ENCODE results near the gene MERTK. TPM values are rescaled to one million over a fixed set of nuclear protein-coding genes. Genes with fewer than 3 reads are reported as not detected.
"Not testable (repeated sequence)": the region's sequence is repeated elsewhere in the genome, so short reads cannot be mapped to it uniquely, and the experiment has no call there.

The MERTK gene
- total RNA-seq, 6 experiments from 2014 or later, result 10.6 to 18.3 (median 13.1) TPM

DNA sequence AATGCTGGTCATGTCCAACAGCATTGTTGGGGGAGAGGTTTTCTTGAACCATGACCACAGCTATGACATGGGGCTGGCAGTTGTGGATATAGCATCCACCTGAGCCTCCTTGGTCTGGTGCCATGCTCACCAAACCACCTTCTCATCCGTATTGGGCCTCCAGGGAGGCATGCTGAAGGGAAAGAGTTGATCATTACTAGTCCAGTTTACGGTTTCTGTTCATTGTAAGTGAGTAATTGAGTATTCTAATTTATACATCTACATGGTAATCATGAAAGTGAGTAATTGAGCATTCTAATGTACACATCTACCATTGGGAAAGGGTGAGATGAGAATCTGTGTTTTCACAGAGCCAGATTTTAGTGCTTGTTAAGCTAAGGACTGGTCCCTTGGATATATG is 163.4 kb downstream of the MERTK start:
- WGBS (ENCODE audit: insufficient coverage, low coverage, low lambda C conversion rate, missing lambda C conversion rate), result 96% methylated on average over 2 of the region's 2 CpGs
- ATAC-seq (no peak), DNase-seq (no peak)
- no peak overlapping the region for H3K4me3 ChIP-seq
- no peaks in the 10 kb centered on the region for H3K9me3 ChIP-seq
- TF ChIP-seq POLR2A (IDR thresholded peaks at IDR 0.05), result no peak
- TF ChIP-seq, protein P1, sequence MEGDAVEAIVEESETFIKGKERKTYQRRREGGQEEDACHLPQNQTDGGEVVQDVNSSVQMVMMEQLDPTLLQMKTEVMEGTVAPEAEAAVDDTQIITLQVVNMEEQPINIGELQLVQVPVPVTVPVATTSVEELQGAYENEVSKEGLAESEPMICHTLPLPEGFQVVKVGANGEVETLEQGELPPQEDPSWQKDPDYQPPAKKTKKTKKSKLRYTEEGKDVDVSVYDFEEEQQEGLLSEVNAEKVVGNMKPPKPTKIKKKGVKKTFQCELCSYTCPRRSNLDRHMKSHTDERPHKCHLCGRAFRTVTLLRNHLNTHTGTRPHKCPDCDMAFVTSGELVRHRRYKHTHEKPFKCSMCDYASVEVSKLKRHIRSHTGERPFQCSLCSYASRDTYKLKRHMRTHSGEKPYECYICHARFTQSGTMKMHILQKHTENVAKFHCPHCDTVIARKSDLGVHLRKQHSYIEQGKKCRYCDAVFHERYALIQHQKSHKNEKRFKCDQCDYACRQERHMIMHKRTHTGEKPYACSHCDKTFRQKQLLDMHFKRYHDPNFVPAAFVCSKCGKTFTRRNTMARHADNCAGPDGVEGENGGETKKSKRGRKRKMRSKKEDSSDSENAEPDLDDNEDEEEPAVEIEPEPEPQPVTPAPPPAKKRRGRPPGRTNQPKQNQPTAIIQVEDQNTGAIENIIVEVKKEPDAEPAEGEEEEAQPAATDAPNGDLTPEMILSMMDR (IDR thresholded peaks at IDR 0.05), result no peak
- peaks cover 0 to 5% (median 0%) of the 10 kb centered on the region in 4 donors for H3K4me1 ChIP-seq
- H3K36me3 ChIP-seq, result peaks cover 0 to 24% (median 0%) of the 10 kb centered on the region in 4 donors
- H3K27me3 ChIP-seq, result no peaks in the 10 kb centered on the region
- intact Hi-C loops (cut with DNase I), result no loop called here
- no peak overlapping the region for H3K27ac ChIP-seq

DNA sequence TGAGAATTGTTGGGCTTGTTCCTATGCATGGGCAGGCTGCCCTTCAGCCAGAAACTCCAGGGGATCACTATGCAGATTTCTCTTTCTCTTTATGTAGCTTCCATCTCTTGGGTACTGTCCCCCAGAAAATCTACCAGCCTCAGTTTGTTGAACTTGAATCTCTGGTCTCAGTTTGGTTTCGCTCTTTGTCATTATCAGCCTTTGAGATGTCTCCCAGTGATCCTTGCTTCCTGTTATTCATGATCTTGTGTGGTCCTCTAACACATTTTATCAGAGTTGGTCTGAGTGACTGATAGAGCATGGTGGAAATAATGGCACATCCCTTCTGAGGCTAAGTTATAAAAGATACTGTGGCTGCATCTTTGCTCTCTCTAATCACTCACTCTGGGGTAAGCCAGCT is 164.5 kb downstream of the MERTK start:
- no peak overlapping the region for H3K27ac ChIP-seq
- ATAC-seq (no peak), DNase-seq (no peak)
- no peaks in the 10 kb centered on the region for H3K9me3 ChIP-seq
- intact Hi-C loops (cut with DNase I), result no loop called here
- WGBS (ENCODE audit: insufficient coverage, low coverage, low lambda C conversion rate, missing lambda C conversion rate), result 100% methylated on average over 1 of the region's 1 CpG
- H3K36me3 ChIP-seq, result peaks cover 0 to 24% (median 3%) of the 10 kb centered on the region in 4 donors
- H3K4me1 ChIP-seq, result no peaks in the 10 kb centered on the region
- no peaks in the 10 kb centered on the region for H3K27me3 ChIP-seq
- no peak for TF ChIP-seq POLR2A (IDR thresholded peaks at IDR 0.05)
- TF ChIP-seq, protein P1 (IDR thresholded peaks at IDR 0.05), result no peak
- no peak overlapping the region for H3K4me3 ChIP-seq

DNA sequence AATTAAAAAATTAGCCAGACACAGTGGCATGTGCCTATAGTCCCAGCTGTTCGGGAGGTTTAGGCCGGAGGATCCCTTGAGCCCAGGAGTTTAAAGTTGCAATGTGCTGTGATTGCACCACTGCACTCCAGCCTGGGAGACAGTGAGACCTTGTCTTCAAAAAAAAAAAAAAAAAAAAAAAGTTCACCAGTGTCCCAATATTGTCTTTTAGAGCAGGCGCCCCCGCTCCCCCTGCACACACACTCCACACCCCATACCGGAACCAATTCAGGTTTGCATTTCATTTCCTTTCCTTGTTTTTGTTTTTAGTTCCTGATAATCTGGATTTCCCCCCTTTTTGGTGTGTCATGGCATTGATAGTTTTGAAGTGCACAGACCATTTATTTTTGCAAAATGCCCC is 167.1 kb downstream of the MERTK start:
- WGBS (ENCODE audit: insufficient coverage, low coverage, low lambda C conversion rate, missing lambda C conversion rate), result 62% methylated on average over 5 of the region's 5 CpGs
- intact Hi-C loops (cut with DNase I), result no loop called here
- TF ChIP-seq, protein P1 (IDR thresholded peaks at IDR 0.05), result no peak
- no peak for TF ChIP-seq POLR2A (IDR thresholded peaks at IDR 0.05)

DNA sequence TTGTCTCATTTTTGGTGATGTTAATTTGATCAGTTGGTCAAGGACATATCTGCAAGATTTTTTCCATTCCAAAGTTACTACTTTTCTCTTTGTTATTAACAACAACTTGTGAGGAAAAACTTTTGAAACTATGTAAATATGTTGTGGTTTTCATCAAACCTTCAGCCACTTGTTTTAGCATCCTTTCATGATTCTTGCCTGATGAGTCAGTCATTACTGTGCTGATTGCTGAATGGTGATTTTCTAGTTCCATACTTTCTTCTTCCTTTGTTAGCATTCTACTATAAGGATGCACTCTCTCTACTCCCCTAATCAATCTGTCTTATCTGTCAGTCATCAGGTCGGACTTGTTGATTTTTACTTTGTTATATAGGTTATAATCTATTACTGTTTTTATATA is 167.6 kb downstream of the MERTK start:
- no peak for TF ChIP-seq POLR2A (IDR thresholded peaks at IDR 0.05)
- TF ChIP-seq, protein P1 (IDR thresholded peaks at IDR 0.05), result no peak
- intact Hi-C loops (cut with DNase I), result no loop called here
- ATAC-seq (no peak), DNase-seq (no peak)
- no peak overlapping the region for H3K4me3 ChIP-seq
- no peaks in the 10 kb centered on the region for H3K4me1 ChIP-seq
- no peak overlapping the region for H3K27ac ChIP-seq
- WGBS (ENCODE audit: insufficient coverage, low coverage, low lambda C conversion rate, missing lambda C conversion rate), result 40% methylated on average over 1 of the region's 1 CpG
- no peaks in the 10 kb centered on the region for H3K9me3 ChIP-seq
- peaks cover 0 to 18% (median 4%) of the 10 kb centered on the region in 4 donors for H3K36me3 ChIP-seq
- no peaks in the 10 kb centered on the region for H3K27me3 ChIP-seq

More for the DNA sequence above, 167.1 kb downstream of the MERTK start:
- no peak for ATAC-seq
- H3K27ac ChIP-seq, result no peak overlapping the region
- no peak overlapping the region for H3K4me3 ChIP-seq
- no peak for DNase-seq
- no peaks in the 10 kb centered on the region for H3K4me1 ChIP-seq
- H3K9me3 ChIP-seq, result no peaks in the 10 kb centered on the region
- no peaks in the 10 kb centered on the region for H3K27me3 ChIP-seq
- peaks cover 0 to 18% (median 4%) of the 10 kb centered on the region in 4 donors for H3K36me3 ChIP-seq

DNA sequence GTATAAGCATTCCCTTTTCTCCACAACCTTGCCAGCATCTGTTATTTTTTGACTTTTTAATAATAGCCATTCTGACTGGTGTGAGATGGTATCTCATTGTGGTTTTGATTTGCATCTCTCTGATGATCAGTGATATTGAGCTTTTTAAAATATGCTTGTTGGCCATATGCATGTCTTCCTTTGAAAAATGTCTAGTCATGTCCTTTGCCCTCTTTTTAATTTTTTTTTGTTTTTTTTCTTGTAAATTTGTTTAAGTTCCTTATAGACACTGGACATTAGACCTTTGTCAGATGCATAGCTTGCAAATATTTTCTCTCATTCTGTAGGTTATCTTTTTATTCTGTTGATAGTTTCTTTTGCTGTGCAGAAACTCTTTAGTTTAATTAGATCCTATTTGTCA is 171.4 kb downstream of the MERTK start:
- ATAC-seq; H3K9me3 ChIP-seq; H3K27me3 ChIP-seq; H3K27ac ChIP-seq; H3K36me3 ChIP-seq; H3K4me3 ChIP-seq; intact Hi-C loops (cut with DNase I); DNase-seq; H3K4me1 ChIP-seq: not testable (repeated sequence)

Data from right lobe of liver (tissue), 6 donors.